SK-N-SH (cell line): ENCODE measurements around the gene VWF. TPM values are rescaled to one million over a fixed set of nuclear protein-coding genes. Genes with fewer than 3 reads are reported as not detected.

Experiments used
- CTCF ChIA-PET: fragments of 300-600, 350-600 bp; formaldehyde crosslinking; extraction: SDS; loops from one replicate; lab custom pipeline; 2021; lab: Yijun Ruan, JAX
- POLR2A ChIA-PET: fragments of 350-600 bp; sonication (Branson Sonifier 250); formaldehyde crosslinking; extraction: SDS; loops from one replicate; lab custom pipeline; 2020; ENCODE audit warnings: antibody characterized with exemption, inconsistent platforms; lab: Yijun Ruan, JAX
- DNase-seq: peaks from one replicate; pipeline ENCODE4 v3.0.0; 2012
- H2AFZ ChIP-seq: fragments of 200-600 bp; sonication (generic); 2 replicates; pipeline ENCODE4 v1.8.1; 2016; ENCODE audit warnings: antibody characterized with exemption, mild to moderate bottlenecking, low read depth
- H3F3A ChIP-seq: fragments of 200-600 bp; sonication (generic); replicated peaks from 2 replicates; pipeline ENCODE3; 2016; ENCODE audit warnings: antibody characterized with exemption, mild to moderate bottlenecking; ENCODE audit not compliant: insufficient read depth
- H3K27ac ChIP-seq, 2 experiments: fragments of 200-500 bp in 1 of 2; fragments of 200-600 bp in 1 of 2; sonication (Bioruptor generic) in 1 of 2; sonication (generic), shearing (Covaris generic) in 1 of 2; 2 replicates each; pipeline versions ENCODE4 v1.5.1 to v1.6.1; 2014 to 2016; ENCODE audit warnings: low read depth in 2 of 2, inconsistent platforms in 1 of 2, low read length in 1 of 2, mild to moderate bottlenecking in 1 of 2, mixed read lengths in 1 of 2
- H3K27me3 ChIP-seq: fragments of 200-600 bp; sonication (generic), shearing (Covaris generic); 2 replicates; pipeline ENCODE4 v1.6.1; 2016; ENCODE audit warnings: mixed run types; ENCODE audit not compliant: insufficient read depth
- H3K36me3 ChIP-seq, 2 experiments: fragments of 200-500 bp in 1 of 2; fragments of 200-600 bp in 1 of 2; sonication (Bioruptor generic) in 1 of 2; sonication (generic) in 1 of 2; replicated peaks in 1 of 2; 2 replicates each; pipeline versions ENCODE3 to v1.5.1; 2014 to 2016; ENCODE audit warnings: low read length in 1 of 2, mild to moderate bottlenecking in 1 of 2; ENCODE audit not compliant: insufficient read depth in 2 of 2, control insufficient read depth in 1 of 2
- H3K4me1 ChIP-seq, 2 experiments: fragments of 200-500 bp in 1 of 2; fragments of 200-600 bp in 1 of 2; sonication (Bioruptor generic) in 1 of 2; sonication (generic), shearing (Covaris generic) in 1 of 2; 2 replicates each; pipeline versions ENCODE4 v1.5.1 to v1.6.1; 2014 to 2016; ENCODE audit warnings: low read depth in 1 of 2, low read length in 1 of 2, mixed run types in 1 of 2; ENCODE audit not compliant: insufficient read depth in 2 of 2, control insufficient read depth in 1 of 2
- H3K4me2 ChIP-seq: fragments of 200-600 bp; sonication (generic), shearing (Covaris generic); 2 replicates; pipeline ENCODE4 v1.6.1; 2017; ENCODE audit warnings: mixed run types
- H3K4me3 ChIP-seq, 2 experiments: fragments of 200-500 bp in 1 of 2; fragments of 200-600 bp in 1 of 2; sonication (Bioruptor generic) in 1 of 2; sonication (generic), shearing (Covaris generic) in 1 of 2; 2 replicates each; pipeline versions ENCODE4 v1.5.1 to v1.8.1; 2014 to 2016; ENCODE audit warnings: low read depth in 2 of 2, inconsistent platforms in 1 of 2, low read length in 1 of 2, mild to moderate bottlenecking in 1 of 2, mixed read lengths in 1 of 2, moderate library complexity in 1 of 2
- H3K79me2 ChIP-seq: fragments of 200-600 bp; sonication (generic); 2 replicates; pipeline ENCODE4 v1.8.1; 2017; ENCODE audit warnings: mild to moderate bottlenecking; ENCODE audit not compliant: insufficient read depth
- H3K9ac ChIP-seq: fragments of 200-600 bp; sonication (generic); 2 replicates; pipeline ENCODE4 v1.6.1; 2017; ENCODE audit warnings: mixed run types
- H3K9me2 ChIP-seq: fragments of 200-600 bp; sonication (generic); 2 replicates; pipeline ENCODE4 v1.6.1; 2017; ENCODE audit warnings: mixed run types
- H3K9me3 ChIP-seq: fragments of 200-600 bp; sonication (generic); 2 replicates; pipeline ENCODE4 v1.6.1; 2017; ENCODE audit warnings: mixed run types, mild to moderate bottlenecking, moderate library complexity
- H4K20me1 ChIP-seq: fragments of 200-600 bp; sonication (generic); 2 replicates; pipeline ENCODE4 v1.6.1; 2017; ENCODE audit warnings: mild to moderate bottlenecking, mixed run types; ENCODE audit not compliant: insufficient read depth
- CHD2 ChIP-seq: fragments of 150-350 bp; IDR thresholded peaks from 2 replicates; pipeline ENCODE4 v1.6.1; 2018; ENCODE audit warnings: low read length; ENCODE audit not compliant: partially characterized antibody
- FOSL2 ChIP-seq: IDR thresholded peaks from 2 replicates; pipeline ENCODE4 v1.4.0; 2012; ENCODE audit warnings: low read depth, mild to moderate bottlenecking, moderate library complexity, borderline replicate concordance
- FOXJ3 ChIP-seq: sonication (generic); formaldehyde crosslinking; IDR thresholded peaks from 2 replicates; pipeline ENCODE4 v1.5.1; 2020; ENCODE audit warnings: mild to moderate bottlenecking, missing genetic modification reagents
- GATA2 ChIP-seq: sonication (generic); formaldehyde crosslinking; IDR thresholded peaks from 2 replicates; pipeline ENCODE4 v1.5.0; 2020; ENCODE audit warnings: mild to moderate bottlenecking, missing genetic modification reagents
- JUND ChIP-seq: IDR thresholded peaks from 2 replicates; pipeline ENCODE4 v1.4.0; 2012
- MXI1 ChIP-seq: IDR thresholded peaks from 2 replicates; pipeline ENCODE4 v1.6.1; 2012; ENCODE audit warnings: mild to moderate bottlenecking, low read depth, low read length, improper control_type of control experiment
- POLR2AphosphoS5 ChIP-seq: IDR thresholded peaks from 2 replicates; pipeline ENCODE4 v1.6.1; 2012; ENCODE audit warnings: low read depth, low read length
- REST ChIP-seq: IDR thresholded peaks from 2 replicates; pipeline ENCODE4 v1.6.1; 2012; ENCODE audit warnings: mild to moderate bottlenecking, low read depth, low read length, moderate library complexity
- RFX5 ChIP-seq: IDR thresholded peaks from 2 replicates; pipeline ENCODE4 v1.6.1; 2012; ENCODE audit warnings: mild to moderate bottlenecking, improper control_type of control experiment, low read length
- RXRA ChIP-seq: IDR thresholded peaks from 2 replicates; pipeline ENCODE4 v1.4.0; 2012; ENCODE audit warnings: low read depth, mild to moderate bottlenecking, borderline replicate concordance
- SMC3 ChIP-seq: IDR thresholded peaks from 2 replicates; pipeline ENCODE4 v1.6.1; 2012; ENCODE audit warnings: low read depth, low read length, improper control_type of control experiment
- TCF12 ChIP-seq: IDR thresholded peaks from 2 replicates; pipeline ENCODE4 v1.4.0; 2012
- TEAD4 ChIP-seq: IDR thresholded peaks from 2 replicates; pipeline ENCODE4 v1.4.0; 2012; ENCODE audit warnings: mild to moderate bottlenecking, borderline replicate concordance; ENCODE audit not compliant: insufficient read depth
- USF1 ChIP-seq: IDR thresholded peaks from 2 replicates; pipeline ENCODE4 v1.4.0; 2012; ENCODE audit warnings: low read depth, borderline replicate concordance
- USF2 ChIP-seq: fragments of 150-350 bp; IDR thresholded peaks from 2 replicates; pipeline ENCODE4 v1.6.1; 2017; ENCODE audit warnings: antibody characterized with exemption, low read length, low read depth, borderline replicate concordance
- YY1 ChIP-seq: IDR thresholded peaks from 2 replicates; pipeline ENCODE4 v1.4.0; 2012; ENCODE audit warnings: low read depth, mild to moderate bottlenecking
- WGBS: methylation state at CpG from one replicate; pipeline ENCODE4 v1.1.6; 2017; ENCODE audit warnings: low lambda C conversion rate; 5-methylcytosine and 5-hydroxymethylcytosine counted together
- polyA plus RNA-seq, 3 experiments: library from polyadenylated mRNA; depleted of rRNA; stranded (reverse); fragments of >200 nt; gene quantifications; 2 replicates each; pipeline ENCODE4 v1.2.3, GENCODE V29; 2012

Gene VWF
- polyA plus RNA-seq, 1 of the 3 experiments (the other 2 are of a cell fraction): 0.12 TPM

GRCh38 chr12:5987573-5987972 is 136.9 kb downstream of the VWF start:
- ChIA-PET POLR2A (interaction anchor here (0.7 kb wide), 1 partner anchor 167 kb away, joined by 3 read pairs; no protein-coding TSS in a partner anchor), CTCF (interaction anchor here (0.9 to 9.0 kb wide), 24 partner anchors 8 to 504 kb away, joined by 3 to 334 read pairs (median 13); partner anchors contain the start of gene CD9)

GRCh38 chr12:5985471-5985870 is 139.0 kb downstream of the VWF start:
- no peaks in the 10 kb centered on the region for H4K20me1 ChIP-seq
- WGBS: 58% methylated on average over 7 of the region's 8 CpGs
- peaks cover 0 to 3% of the 10 kb centered on the region in 2 experiments; a peak in 1 of 4 replicates for H3K4me1 ChIP-seq
- no peaks in the 10 kb centered on the region for H3K9me2 ChIP-seq
- no peak overlapping the region for H3K27ac ChIP-seq
- H3K4me3 ChIP-seq: no peak overlapping the region
- no peak overlapping the region for H2AFZ ChIP-seq
- no peaks in the 10 kb centered on the region for H3F3A ChIP-seq
- H3K27me3 ChIP-seq: no peaks in the 10 kb centered on the region; the same call in 1 of the 2 replicates
- no peaks in the 10 kb centered on the region for H3K79me2 ChIP-seq
- POLR2A ChIA-PET: no interaction called here
- no peak overlapping the region for H3K4me2 ChIP-seq
- DNase-seq: no peak
- no peaks in the 10 kb centered on the region for H3K36me3 ChIP-seq
- CTCF ChIA-PET: no interaction called here
- H3K9ac ChIP-seq: no peak overlapping the region
- H3K9me3 ChIP-seq: no peaks in the 10 kb centered on the region
- TF ChIP-seq REST (no peak), RXRA (no peak), FOXJ3 (no peak), SMC3 (no peak), POLR2AphosphoS5 (no peak), TCF12 (no peak), RFX5 (no peak), TEAD4 (no peak), YY1 (no peak), USF2 (no peak), USF1 (no peak)

More at GRCh38 chr12:5987573-5987972, 136.9 kb downstream of the VWF start:
- H3F3A ChIP-seq: no peaks in the 10 kb centered on the region
- no peak overlapping the region for H2AFZ ChIP-seq
- H3K4me3 ChIP-seq: no peak overlapping the region
- TF ChIP-seq MXI1: no peak
- no peak for TF ChIP-seq CHD2
- TF ChIP-seq REST: no peak
- TF ChIP-seq GATA2 (CRISPR knock-in tag): no peak
- TF ChIP-seq FOSL2: no peak
- TF ChIP-seq JUND: no peak
- no peaks in the 10 kb centered on the region for H3K9me3 ChIP-seq
- no peak overlapping the region for H3K27ac ChIP-seq
- no peak for DNase-seq
- no peak overlapping the region for H3K4me2 ChIP-seq
- H3K27me3 ChIP-seq: no peaks in the 10 kb centered on the region; the same call in 1 of the 2 replicates
- H3K79me2 ChIP-seq: no peaks in the 10 kb centered on the region
- WGBS: 42% methylated on average over 5 of the region's 5 CpGs
- H3K9me2 ChIP-seq: no peaks in the 10 kb centered on the region
- H4K20me1 ChIP-seq: no peaks in the 10 kb centered on the region
- no peak overlapping the region for H3K9ac ChIP-seq
- no peaks in the 10 kb centered on the region for H3K36me3 ChIP-seq
- peaks cover 0 to 3% of the 10 kb centered on the region in 2 experiments; a peak in 1 of 4 replicates for H3K4me1 ChIP-seq
